ES-I3 (cell line): ENCODE measurements around the gene GARIN1A.

ENCODE experiments used
- H3K36me3 ChIP-seq: 2 replicates; pipeline ENCODE4 v1.6.1; 2013; ENCODE audit warnings: mild to moderate bottlenecking, low read length, control low read depth, moderate library complexity; ENCODE audit not compliant: insufficient read depth
- H3K4me1 ChIP-seq: 2 replicates; pipeline ENCODE4 v1.6.1; 2013; ENCODE audit warnings: mild to moderate bottlenecking, control low read depth, low read length; ENCODE audit not compliant: insufficient read depth
- H3K9ac ChIP-seq: 2 replicates; pipeline ENCODE4 v1.6.1; 2013; ENCODE audit warnings: low read depth, mild to moderate bottlenecking, low read length, moderate library complexity
- H3K9me3 ChIP-seq: 2 replicates; pipeline ENCODE4 v1.6.1; 2013; ENCODE audit warnings: mild to moderate bottlenecking, low read length, moderate library complexity; ENCODE audit not compliant: control insufficient read depth, insufficient read depth

The GARIN1A gene

DNA sequence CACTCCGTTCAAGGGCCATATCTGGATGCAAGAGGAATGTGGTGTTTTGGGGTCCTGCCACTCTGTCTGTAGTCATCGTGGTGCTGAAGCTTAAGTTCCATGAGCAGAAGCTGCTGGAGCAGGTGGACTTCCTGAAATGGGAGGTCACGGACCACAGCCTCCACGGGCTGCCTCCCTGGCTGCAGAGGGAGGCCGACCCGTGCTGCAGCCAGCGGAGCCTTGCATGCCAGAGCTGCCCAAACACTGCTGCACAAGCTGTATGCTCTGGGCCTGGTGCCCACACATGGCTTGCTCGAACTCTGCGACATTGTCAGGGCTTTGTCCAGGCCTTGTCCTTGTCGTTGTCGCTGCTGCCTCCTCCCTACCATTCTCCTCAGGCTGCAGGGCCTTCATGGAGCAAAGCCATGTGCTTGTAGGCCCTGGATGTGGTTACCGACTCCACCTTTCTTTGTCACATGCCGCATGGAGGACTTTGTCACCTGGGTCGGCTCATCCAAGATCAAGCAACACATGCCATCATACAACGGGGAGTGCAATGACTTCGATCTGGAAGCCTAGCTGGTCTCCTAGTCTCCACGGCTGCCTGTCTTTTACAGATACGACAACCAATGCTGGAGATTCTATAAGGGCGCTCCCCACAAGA lies 21.4 kb downstream of the GARIN1A start:
- no peaks in the 10 kb centered on the region for H3K9me3 ChIP-seq
- no peaks in the 10 kb centered on the region for H3K36me3 ChIP-seq
- H3K9ac ChIP-seq = no peak overlapping the region
- peaks cover 11% of the 10 kb centered on the region for H3K4me1 ChIP-seq

DNA sequence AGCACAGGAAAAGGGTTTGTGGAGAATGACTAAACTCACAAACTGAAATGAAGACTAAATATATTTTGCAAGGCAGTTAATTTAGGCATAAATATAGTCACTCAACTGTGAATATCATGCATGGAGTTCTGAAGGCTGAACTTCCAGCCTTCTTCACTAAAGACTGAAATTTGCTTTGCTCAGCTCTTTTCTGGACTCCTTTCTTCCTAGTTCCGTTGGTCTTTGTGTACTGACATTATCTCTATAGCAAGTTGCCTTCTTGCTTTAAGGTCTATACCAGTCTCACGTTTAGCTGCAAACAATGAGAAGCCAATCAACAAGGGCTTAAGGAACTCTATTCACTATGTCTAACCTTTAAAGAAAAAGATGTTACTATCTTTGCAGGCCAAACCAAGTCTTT lies 22.6 kb downstream of the GARIN1A start:
- no peaks in the 10 kb centered on the region for H3K9me3 ChIP-seq
- no peak overlapping the region for H3K9ac ChIP-seq
- no peaks in the 10 kb centered on the region for H3K36me3 ChIP-seq
- peaks cover 21% of the 10 kb centered on the region for H3K4me1 ChIP-seq

DNA sequence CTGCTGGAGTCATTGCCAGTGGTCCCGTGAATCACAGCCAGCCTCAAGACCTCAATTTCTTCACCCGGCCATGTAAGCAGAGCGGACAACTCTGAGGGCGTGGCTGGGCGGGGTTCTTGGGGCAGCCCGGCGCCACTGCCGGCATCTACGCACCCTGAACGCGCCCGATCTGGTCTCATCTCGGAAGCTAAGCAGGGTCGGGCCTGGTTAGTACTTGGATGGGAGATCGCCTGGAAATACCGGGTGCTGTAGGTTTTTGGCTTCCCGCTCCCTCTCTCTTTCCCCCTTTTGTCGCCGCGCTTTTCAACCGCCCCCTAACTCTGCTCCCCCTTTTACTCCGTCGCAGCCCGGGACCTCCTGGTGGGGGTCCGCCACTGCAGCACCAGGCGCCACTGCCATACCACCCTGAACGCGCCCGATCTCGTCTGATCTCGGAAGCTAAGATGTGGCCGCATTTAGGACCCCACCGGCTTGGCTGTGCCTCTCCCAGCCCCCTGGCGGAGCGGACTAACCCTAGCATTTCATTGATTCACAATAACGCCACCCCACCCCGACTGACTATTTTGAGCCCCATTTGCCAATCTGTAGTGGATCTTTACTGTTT lies 25.3 kb downstream of the GARIN1A start:
- Histone ChIP-seq H3K4me1 (peaks cover 18% of the 10 kb centered on the region), H3K36me3 (no peaks in the 10 kb centered on the region), H3K9ac (peak overlapping the region; percentile 61; the same call in 1 of the 2 replicates), H3K9me3 (peaks cover 7% of the 10 kb centered on the region; the same call in 1 of the 2 replicates)

DNA sequence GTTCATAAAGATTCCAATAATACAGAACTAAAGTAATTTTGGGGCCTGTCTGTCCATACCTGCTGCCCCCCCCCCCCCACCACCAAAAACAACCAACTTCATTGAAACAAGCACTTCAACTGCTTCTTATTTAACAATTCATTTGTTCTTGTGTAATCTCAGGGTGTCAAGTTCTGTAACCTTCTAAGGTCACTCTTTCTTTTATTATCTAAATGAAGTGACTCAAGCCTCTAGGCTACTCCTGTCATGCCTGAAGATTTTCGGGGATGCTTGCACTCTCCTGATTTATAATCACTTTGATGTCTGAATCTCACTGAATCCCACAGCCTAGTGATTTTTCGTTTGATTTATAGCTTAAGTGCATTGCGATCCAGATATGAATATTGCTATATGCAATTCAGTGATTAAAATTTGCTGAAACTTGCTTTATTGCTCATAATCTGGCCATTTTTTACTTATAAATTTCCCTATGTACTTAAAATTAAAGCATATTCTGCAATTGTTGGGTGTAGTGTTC lies 27.2 kb downstream of the GARIN1A start:
- H3K4me1 ChIP-seq = peaks cover 23% of the 10 kb centered on the region
- no peaks in the 10 kb centered on the region for H3K36me3 ChIP-seq
- H3K9me3 ChIP-seq = peaks cover 7% of the 10 kb centered on the region; the same call in 1 of the 2 replicates
- H3K9ac ChIP-seq = no peak overlapping the region

- Histone ChIP-seq H3K9me3 (peaks cover 7% of the 10 kb centered on the region; the same call in 1 of the 2 replicates), H3K36me3 (no peaks in the 10 kb centered on the region), H3K9ac (no peak overlapping the region), H3K4me1 (peaks cover 29% of the 10 kb centered on the region)
Measured at GRCh38 chr7:128699895-128700294, 27.8 kb downstream of the GARIN1A start.

DNA sequence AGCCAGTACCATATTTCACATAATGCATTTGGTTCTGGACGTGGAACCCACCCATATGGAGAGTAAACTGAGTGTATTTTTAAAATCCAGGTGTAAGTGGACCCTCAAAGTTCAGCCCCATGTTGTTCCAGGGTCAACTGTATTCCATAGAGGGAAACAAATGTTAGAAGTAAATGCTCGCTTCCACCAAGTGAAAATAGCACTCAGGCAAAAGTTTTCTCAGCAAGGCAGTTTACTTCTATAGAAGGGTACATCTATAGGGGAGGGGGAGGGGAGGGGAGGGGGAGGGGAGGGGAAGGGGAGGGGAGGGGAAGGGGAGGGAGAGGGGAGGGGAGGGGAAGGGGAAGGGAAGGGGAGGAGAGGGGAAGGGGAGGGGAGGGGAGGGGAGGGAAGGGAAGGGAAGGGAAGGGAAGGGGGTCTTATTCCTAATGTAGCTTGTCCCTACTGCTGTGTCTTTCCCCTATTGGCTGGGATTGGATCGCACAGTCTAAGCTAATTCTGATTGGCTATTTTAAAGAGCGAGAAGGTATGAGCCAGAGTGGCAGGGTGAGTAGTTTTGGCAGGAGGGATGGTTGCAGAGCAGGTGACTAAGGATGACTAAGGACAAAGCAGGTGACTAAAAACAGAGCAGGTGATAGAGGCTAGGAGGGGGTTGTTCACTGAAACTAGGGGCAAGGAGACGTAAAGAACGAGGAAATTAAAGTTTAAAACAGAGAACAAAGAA lies 29.1 kb downstream of the GARIN1A start:
- no peaks in the 10 kb centered on the region for H3K36me3 ChIP-seq
- peaks cover 7% of the 10 kb centered on the region; the same call in 1 of the 2 replicates for H3K9me3 ChIP-seq
- peaks cover 32% of the 10 kb centered on the region for H3K4me1 ChIP-seq
- H3K9ac ChIP-seq = no peak overlapping the region

- Histone ChIP-seq H3K4me1 (peaks cover 33% of the 10 kb centered on the region), H3K9ac (no peak overlapping the region), H3K36me3 (no peaks in the 10 kb centered on the region)
Measured at GRCh38 chr7:128703609-128704241, 31.6 kb downstream of the GARIN1A start.

DNA sequence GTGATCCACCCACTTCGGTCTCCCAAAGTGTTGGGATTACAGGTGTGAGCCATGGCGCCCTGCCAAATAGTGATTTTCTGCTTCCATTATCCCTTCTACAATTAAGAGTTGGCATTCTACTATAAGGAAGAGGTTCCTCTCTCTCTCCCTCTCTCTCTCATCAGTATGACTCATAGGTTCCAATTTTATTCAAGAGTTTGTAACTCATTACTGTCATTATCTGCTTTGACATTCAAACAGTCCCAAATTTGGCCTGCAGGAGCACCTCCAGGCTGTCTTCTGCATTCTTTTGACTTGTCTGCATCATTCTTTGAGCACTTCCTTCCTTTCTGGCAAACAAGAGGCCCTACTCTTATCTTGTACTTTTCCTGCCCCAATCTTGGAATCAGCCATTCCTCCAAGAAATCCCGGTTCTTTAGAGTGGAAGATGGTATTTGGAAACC lies 33.8 kb downstream of the GARIN1A start:
- no peak overlapping the region for H3K9ac ChIP-seq
- no peaks in the 10 kb centered on the region for H3K36me3 ChIP-seq
- peaks cover 2% of the 10 kb centered on the region; the same call in 1 of the 2 replicates for H3K9me3 ChIP-seq
- peaks cover 25% of the 10 kb centered on the region for H3K4me1 ChIP-seq

More at GRCh38 chr7:128703609-128704241, 31.6 kb downstream of the GARIN1A start:
- peaks cover 7% of the 10 kb centered on the region; the same call in 1 of the 2 replicates for H3K9me3 ChIP-seq

DNA sequence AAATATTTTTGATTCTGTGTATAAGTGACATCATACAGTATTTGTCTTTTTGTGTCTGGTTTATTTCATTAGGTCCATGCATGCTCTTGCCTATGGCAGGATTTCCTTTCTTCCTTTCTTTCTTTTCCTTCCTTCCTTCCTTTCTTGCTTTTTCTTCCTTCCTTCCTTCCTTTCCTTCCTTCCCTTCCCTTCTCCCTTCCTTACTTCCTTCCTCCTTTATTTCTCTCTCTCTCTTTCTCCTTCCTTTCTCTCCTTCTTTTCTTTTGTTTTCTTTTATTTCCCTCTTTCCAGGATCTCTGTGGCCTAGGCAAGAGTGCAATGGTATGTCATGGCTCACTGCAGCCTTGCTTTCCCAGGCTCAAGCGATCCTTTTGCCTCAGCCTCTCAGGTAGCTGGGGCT lies 35.7 kb downstream of the GARIN1A start:
- Histone ChIP-seq H3K36me3 (no peaks in the 10 kb centered on the region), H3K9me3 (no peaks in the 10 kb centered on the region), H3K9ac (no peak overlapping the region), H3K4me1 (peaks cover 25% of the 10 kb centered on the region)

GRCh38 chr7:128708235-128708634 lies 36.1 kb downstream of the GARIN1A start:
- Histone ChIP-seq H3K36me3 (no peaks in the 10 kb centered on the region), H3K4me1 (peaks cover 25% of the 10 kb centered on the region), H3K9me3 (no peaks in the 10 kb centered on the region), H3K9ac (peak overlapping the region; percentile 14; the same call in 1 of the 2 replicates)

GRCh38 chr7:128708824-128709223 lies 36.7 kb downstream of the GARIN1A start:
- H3K9me3 ChIP-seq = no peaks in the 10 kb centered on the region
- H3K9ac ChIP-seq = peak overlapping the region; percentile 14; the same call in 1 of the 2 replicates
- peaks cover 21% of the 10 kb centered on the region for H3K4me1 ChIP-seq
- no peaks in the 10 kb centered on the region for H3K36me3 ChIP-seq

- peaks cover 11% of the 10 kb centered on the region for H3K4me1 ChIP-seq
- no peaks in the 10 kb centered on the region for H3K9me3 ChIP-seq
- H3K36me3 ChIP-seq = no peaks in the 10 kb centered on the region
- no peak overlapping the region for H3K9ac ChIP-seq
Measured at GRCh38 chr7:128710481-128710880, 38.4 kb downstream of the GARIN1A start.

- no peaks in the 10 kb centered on the region for H3K9me3 ChIP-seq
- H3K9ac ChIP-seq = no peak overlapping the region
- peaks cover under 1% of the 10 kb centered on the region for H3K4me1 ChIP-seq
- no peaks in the 10 kb centered on the region for H3K36me3 ChIP-seq
Measured at GRCh38 chr7:128713794-128714193, 41.7 kb downstream of the GARIN1A start.
